Natural killer cell treated with Interleukin-12 subunit alpha and Interleukin-12 subunit beta and Interleukin-15 and Interleukin-18, amount 100 ng/mL, for 72 hours (primary cell): ENCODE measurements around the gene ERICH3. TPM values are rescaled to one million over a fixed set of nuclear protein-coding genes. Genes with fewer than 3 reads are reported as not detected.

ENCODE experiments used
- ATAC-seq, 2 donors: fragments of 150-1000 bp; cut with Tn5 transposase in 1 of 2; sonication (Bioruptor Pico), chemical (Tn5 transposase) in 1 of 2; 2 replicates each; pipeline ENCODE4 v1.10.0; 2021
- DNase-seq: peaks from one replicate; pipeline ENCODE4 v3.0.0; 2022; ENCODE audit warnings: low spot score
- H3K27ac Mint-ChIP-seq, 2 donors: 1 replicate in 1 of 2; 2 replicates in 1 of 2; pipeline ENCODE4 v1.8.0; 2022; ENCODE audit warnings: mixed read lengths in 2 of 2, mild to moderate bottlenecking in 1 of 2, moderate library complexity in 1 of 2
- H3K27me3 Mint-ChIP-seq, 2 donors: 1 replicate in 1 of 2; 2 replicates in 1 of 2; pipeline ENCODE4 v1.8.0; 2022; ENCODE audit warnings: mixed read lengths in 2 of 2
- H3K36me3 Mint-ChIP-seq: one replicate; pipeline ENCODE4 v1.8.0; 2022; ENCODE audit warnings: mixed read lengths
- H3K4me1 Mint-ChIP-seq, 2 donors: 1 replicate in 1 of 2; 2 replicates in 1 of 2; pipeline ENCODE4 v1.8.0; 2022; ENCODE audit warnings: low read depth in 2 of 2, mixed read lengths in 2 of 2, mild to moderate bottlenecking in 1 of 2
- H3K4me3 Mint-ChIP-seq: one replicate; pipeline ENCODE4 v1.8.0; 2022; ENCODE audit warnings: mixed read lengths
- H3K9me3 Mint-ChIP-seq: 2 replicates; pipeline ENCODE4 v1.8.0; 2022; ENCODE audit warnings: mixed read lengths
- total RNA-seq, 2 donors: library from RNA; stranded (reverse); gene quantifications; one replicate each; pipeline ENCODE4 v1.2.3, GENCODE V29; 2022

Gene ERICH3
- total RNA-seq, 2 donors from 2014 or later: not detected

GRCh38 chr1:74641876-74642275, 31.7 kb downstream of the ERICH3 start:
- Mint-ChIP-seq H3K27me3 (peaks cover 0 to 12% of the 10 kb centered on the region in 2 donors), H3K4me1 (peaks cover 11% of the 10 kb centered on the region in 2 donors), H3K27ac (no peak overlapping the region), H3K4me3 (no peak overlapping the region), H3K9me3 (peaks cover 14% of the 10 kb centered on the region), H3K36me3 (peaks cover 4% of the 10 kb centered on the region)
- ATAC-seq (no peak), DNase-seq (no peak)

- Mint-ChIP-seq H3K27ac (no peak overlapping the region), H3K4me1 (peaks cover 11% of the 10 kb centered on the region in 2 donors), H3K27me3 (peaks cover 0 to 12% of the 10 kb centered on the region in 2 donors), H3K9me3 (peaks cover 14% of the 10 kb centered on the region), H3K36me3 (peaks cover 4% of the 10 kb centered on the region), H3K4me3 (no peak overlapping the region)
- DNase-seq (no peak), ATAC-seq (no peak)
These were observed 32.4 kb downstream of the ERICH3 start for GRCh38 chr1:74641161-74641560.

- Mint-ChIP-seq H3K4me3 (no peak overlapping the region), H3K9me3 (peaks cover 4% of the 10 kb centered on the region), H3K27ac (no peak overlapping the region), H3K4me1 (no peaks in the 10 kb centered on the region), H3K27me3 (peaks cover 0 to 12% of the 10 kb centered on the region in 2 donors), H3K36me3 (peaks cover 4% of the 10 kb centered on the region)
- ATAC-seq: no peak
- DNase-seq: no peak
These were observed 36.3 kb downstream of the ERICH3 start for GRCh38 chr1:74637296-74637695.

GRCh38 chr1:74629283-74629682, 44.3 kb downstream of the ERICH3 start:
- ATAC-seq: no peak
- Mint-ChIP-seq H3K36me3 (no peaks in the 10 kb centered on the region), H3K27me3 (peaks cover 2 to 14% of the 10 kb centered on the region in 2 donors)

GRCh38 chr1:74623716-74624115, 49.9 kb downstream of the ERICH3 start:
- Mint-ChIP-seq H3K4me1 (no peaks in the 10 kb centered on the region), H3K4me3 (no peak overlapping the region), H3K27ac (no peak overlapping the region), H3K9me3 (peaks cover 3% of the 10 kb centered on the region), H3K27me3 (peaks cover 2 to 20% of the 10 kb centered on the region in 2 donors), H3K36me3 (no peaks in the 10 kb centered on the region)
- no peak for DNase-seq
- ATAC-seq: no peak

More at GRCh38 chr1:74629283-74629682, 44.3 kb downstream of the ERICH3 start:
- Mint-ChIP-seq H3K27ac (no peak overlapping the region), H3K4me3 (no peak overlapping the region), H3K4me1 (no peaks in the 10 kb centered on the region), H3K9me3 (peaks cover 3% of the 10 kb centered on the region)
- DNase-seq: no peak

- ATAC-seq: no peak
- DNase-seq: no peak
- Mint-ChIP-seq H3K27me3 (peaks cover 0 to 9% of the 10 kb centered on the region in 2 donors), H3K4me3 (no peak overlapping the region), H3K4me1 (no peaks in the 10 kb centered on the region), H3K27ac (no peak overlapping the region), H3K36me3 (no peaks in the 10 kb centered on the region), H3K9me3 (no peaks in the 10 kb centered on the region)
These were observed 53.4 kb downstream of the ERICH3 start for GRCh38 chr1:74620242-74620641.

GRCh38 chr1:74618974-74619373, 54.6 kb downstream of the ERICH3 start:
- H3K9me3 Mint-ChIP-seq: no peaks in the 10 kb centered on the region
- no peaks in the 10 kb centered on the region for H3K4me1 Mint-ChIP-seq
- ATAC-seq (no peak), DNase-seq (no peak)
- peaks cover 0 to 7% of the 10 kb centered on the region in 2 donors for H3K27me3 Mint-ChIP-seq
- H3K36me3 Mint-ChIP-seq: no peaks in the 10 kb centered on the region
- no peak overlapping the region for H3K27ac Mint-ChIP-seq
- no peak overlapping the region for H3K4me3 Mint-ChIP-seq

- Mint-ChIP-seq H3K27me3 (peaks cover 0 to 2% of the 10 kb centered on the region in 2 donors), H3K4me1 (no peaks in the 10 kb centered on the region), H3K4me3 (no peak overlapping the region), H3K27ac (no peak overlapping the region), H3K36me3 (no peaks in the 10 kb centered on the region), H3K9me3 (no peaks in the 10 kb centered on the region)
- DNase-seq (no peak), ATAC-seq (no peak)
These were observed 59.7 kb downstream of the ERICH3 start for GRCh38 chr1:74613894-74614293.

- H3K27me3 Mint-ChIP-seq: no peaks in the 10 kb centered on the region
- no peaks in the 10 kb centered on the region for H3K9me3 Mint-ChIP-seq
- H3K4me3 Mint-ChIP-seq: no peak overlapping the region
- no peaks in the 10 kb centered on the region for H3K36me3 Mint-ChIP-seq
- no peaks in the 10 kb centered on the region for H3K4me1 Mint-ChIP-seq
- ATAC-seq (no peak), DNase-seq (no peak)
- H3K27ac Mint-ChIP-seq: no peak overlapping the region
These were observed 61.7 kb downstream of the ERICH3 start for GRCh38 chr1:74611887-74612286.

- Mint-ChIP-seq H3K27ac (no peak overlapping the region), H3K27me3 (peaks cover 0 to 2% of the 10 kb centered on the region in 2 donors), H3K9me3 (peaks cover 2% of the 10 kb centered on the region), H3K4me1 (no peaks in the 10 kb centered on the region), H3K4me3 (no peak overlapping the region), H3K36me3 (no peaks in the 10 kb centered on the region)
- no peak for DNase-seq
- no peak for ATAC-seq
These were observed 62.6 kb downstream of the ERICH3 start for GRCh38 chr1:74610961-74611360.

- Mint-ChIP-seq H3K4me1 (no peaks in the 10 kb centered on the region), H3K27me3 (peaks cover 0 to 2% of the 10 kb centered on the region in 2 donors), H3K9me3 (peaks cover 5% of the 10 kb centered on the region), H3K27ac (no peak overlapping the region), H3K4me3 (no peak overlapping the region), H3K36me3 (no peaks in the 10 kb centered on the region)
- DNase-seq (no peak), ATAC-seq (no peak)
These were observed 63.7 kb downstream of the ERICH3 start for GRCh38 chr1:74609810-74610371.

GRCh38 chr1:74596717-74597116, 76.9 kb downstream of the ERICH3 start:
- ATAC-seq (no peak), DNase-seq (no peak)
- H3K4me3 Mint-ChIP-seq: no peak overlapping the region
- H3K4me1 Mint-ChIP-seq: no peaks in the 10 kb centered on the region
- peaks cover 2 to 30% of the 10 kb centered on the region in 2 donors for H3K27me3 Mint-ChIP-seq
- H3K36me3 Mint-ChIP-seq: no peaks in the 10 kb centered on the region
- H3K27ac Mint-ChIP-seq: no peak overlapping the region
- H3K9me3 Mint-ChIP-seq: no peaks in the 10 kb centered on the region

- Mint-ChIP-seq H3K36me3 (no peaks in the 10 kb centered on the region), H3K4me3 (no peak overlapping the region), H3K9me3 (no peaks in the 10 kb centered on the region), H3K4me1 (no peaks in the 10 kb centered on the region), H3K27ac (no peak overlapping the region), H3K27me3 (peaks cover 0 to 20% of the 10 kb centered on the region in 2 donors)
- DNase-seq: no peak
- no peak for ATAC-seq
These were observed 79.4 kb downstream of the ERICH3 start for GRCh38 chr1:74593887-74594866.
